Caco-2 (cell line): ENCODE measurements around the gene NUP160. TPM values are rescaled to one million over a fixed set of nuclear protein-coding genes. Genes with fewer than 3 reads are reported as not detected.
"Not testable (repeated sequence)": the region's sequence is repeated elsewhere in the genome, so short reads cannot be mapped to it uniquely, and the experiment has no call there.

ENCODE experiments used
- BruUV-seq: library from RNA; stranded (reverse); fragments of 400-500 nt; replicated peaks from 2 replicates; lab custom pipeline; 2021; lab: Mats Ljungman, UMichigan
- CTCF ChIA-PET: fragments of 300-600 bp; sonication (Branson Sonifier 250); formaldehyde crosslinking; loops from one replicate; lab custom pipeline; 2022; ENCODE audit warnings: antibody characterized with exemption; lab: Charles Lee
- POLR2A ChIA-PET: fragments of 300-600 bp; sonication (Branson Sonifier 250); formaldehyde crosslinking; loops from one replicate; lab custom pipeline; 2022; ENCODE audit warnings: antibody characterized with exemption; lab: Charles Lee
- DNase-seq, 2 experiments: peaks; one replicate each; pipeline versions ENCODE4 v3.0.0 to v3.0.0-alpha.2; 2020 to 2022
- H3K27me3 ChIP-seq: replicated peaks from 2 replicates; pipeline ENCODE4 v1.6.0; 2011; ENCODE audit warnings: low read length; ENCODE audit not compliant: control insufficient read depth, insufficient read depth
- H3K36me3 ChIP-seq: 2 replicates; pipeline ENCODE4 v1.5.1; 2011; ENCODE audit warnings: low read length; ENCODE audit not compliant: control insufficient read depth, insufficient read depth
- H3K4me1 ChIP-seq: fragments of 250-450 bp; sonication (Bioruptor Pico); 2 replicates; pipeline ENCODE4 v1.5.1; 2020; ENCODE audit warnings: mild to moderate bottlenecking
- H3K4me3 ChIP-seq: 2 replicates; pipeline ENCODE4 v1.5.1; 2011; ENCODE audit warnings: low read depth, mild to moderate bottlenecking, control low read depth, low read length
- H3K9me3 ChIP-seq: fragments of 250-450 bp; sonication (Bioruptor Pico); 2 replicates; pipeline ENCODE4 v1.5.1; 2020; ENCODE audit warnings: mild to moderate bottlenecking, moderate library complexity
- H3K27ac Mint-ChIP-seq: one replicate; pipeline ENCODE4 v1.8.0; 2022; ENCODE audit warnings: mixed read lengths; ENCODE audit not compliant: unreplicated experiment
- H3K27me3 Mint-ChIP-seq: one replicate; pipeline ENCODE4 v1.8.0; 2022; ENCODE audit warnings: mixed read lengths; ENCODE audit not compliant: insufficient read depth, unreplicated experiment
- H3K36me3 Mint-ChIP-seq: one replicate; pipeline ENCODE4 v1.8.0; 2022; ENCODE audit warnings: mild to moderate bottlenecking, mixed read lengths; ENCODE audit not compliant: insufficient read depth, unreplicated experiment
- H3K4me1 Mint-ChIP-seq: one replicate; pipeline ENCODE4 v1.8.0; 2022; ENCODE audit warnings: low read depth, mixed read lengths; ENCODE audit not compliant: unreplicated experiment
- H3K4me3 Mint-ChIP-seq: one replicate; pipeline ENCODE4 v1.8.0; 2022; ENCODE audit warnings: mild to moderate bottlenecking, moderate library complexity, mixed read lengths; ENCODE audit not compliant: unreplicated experiment
- H3K9me3 Mint-ChIP-seq: one replicate; pipeline ENCODE4 v1.8.0; 2022; ENCODE audit warnings: mixed read lengths; ENCODE audit not compliant: unreplicated experiment
- CTCF ChIP-seq, 2 experiments: fragments of 200-600 bp in 1 of 2; IDR thresholded peaks; 1 replicate in 1 of 2; 2 replicates in 1 of 2; pipeline versions ENCODE4 v1.5.1 to v1.8.0; 2011 to 2022; ENCODE audit warnings: antibody characterized with exemption in 1 of 2, control low read depth in 1 of 2, inconsistent platforms in 1 of 2, low read depth in 1 of 2, low read length in 1 of 2, mild to moderate bottlenecking in 1 of 2, moderate library complexity in 1 of 2; ENCODE audit not compliant: insufficient read depth in 1 of 2, severe bottlenecking in 1 of 2, unreplicated experiment in 1 of 2
- intact Hi-C: fragments of 100-400 bp; cut with micrococcal nuclease; formaldehyde crosslinking; loops from one replicate; pipeline ENCODE4 v1.10.0; 2022; ENCODE audit not compliant: unreplicated experiment
- total RNA-seq: library from RNA; stranded (reverse); gene quantifications from 2 replicates; pipeline ENCODE4 v1.2.3, GENCODE V29; 2022

The NUP160 gene
- total RNA-seq, 1 experiment from 2014 or later: 72.9 TPM

- Mint-ChIP-seq H3K27ac (no peak overlapping the region), H3K4me3 (no peak overlapping the region), H3K27me3 (no peaks in the 10 kb centered on the region), H3K4me1 (no peaks in the 10 kb centered on the region), H3K9me3 (no peaks in the 10 kb centered on the region), H3K36me3 (peaks cover 86% of the 10 kb centered on the region)
- H3K4me1 ChIP-seq: no peaks in the 10 kb centered on the region
- DNase-seq: no peak
- no peak overlapping the region for H3K4me3 ChIP-seq
- H3K27me3 ChIP-seq: no peaks in the 10 kb centered on the region
- TF ChIP-seq CTCF (IDR thresholded peaks at IDR 0.05; ENCODE audit: insufficient read depth in 1 of 2, low read depth in 1 of 2, low read length in 1 of 2, severe bottlenecking in 1 of 2, unreplicated experiment in 1 of 2): no peak
- ChIA-PET POLR2A (no interaction called here), CTCF (no interaction called here)
- no peaks in the 10 kb centered on the region for H3K9me3 ChIP-seq
- intact Hi-C loops: no loop called here
- peaks cover 3% of the 10 kb centered on the region for H3K36me3 ChIP-seq
- BruUV-seq: no TSS peak
These were observed 50.5 kb downstream of the NUP160 start for GRCh38 chr11:47797633-47798032.

- Mint-ChIP-seq H3K36me3 (peaks cover 93% of the 10 kb centered on the region), H3K27ac (no peak overlapping the region), H3K4me3 (no peak overlapping the region), H3K9me3 (no peaks in the 10 kb centered on the region), H3K27me3 (no peaks in the 10 kb centered on the region), H3K4me1 (no peaks in the 10 kb centered on the region)
- Histone ChIP-seq H3K36me3 (no peaks in the 10 kb centered on the region; the same call in 1 of the 2 replicates), H3K27me3 (no peaks in the 10 kb centered on the region), H3K9me3 (no peaks in the 10 kb centered on the region), H3K4me3 (no peak overlapping the region), H3K4me1 (no peaks in the 10 kb centered on the region)
- ChIA-PET POLR2A (no interaction called here), CTCF (interaction anchor here (0.5 kb wide), 1 partner anchor 529 kb away, joined by 4 read pairs; no protein-coding TSS in a partner anchor)
- intact Hi-C loops: no loop called here
- no peak for TF ChIP-seq CTCF (IDR thresholded peaks at IDR 0.05; ENCODE audit: insufficient read depth in 1 of 2, low read depth in 1 of 2, low read length in 1 of 2, severe bottlenecking in 1 of 2, unreplicated experiment in 1 of 2)
- BruUV-seq: no TSS peak
- DNase-seq: no peak
These were observed 56.2 kb downstream of the NUP160 start for GRCh38 chr11:47791774-47792430.

GRCh38 chr11:47790017-47790416 is 58.1 kb downstream of the NUP160 start:
- DNase-seq, H3K4me1 Mint-ChIP-seq, H3K27me3 ChIP-seq, H3K9me3 Mint-ChIP-seq, H3K36me3 ChIP-seq, H3K4me3 Mint-ChIP-seq, CTCF ChIA-PET, H3K27me3 Mint-ChIP-seq, H3K4me1 ChIP-seq, H3K4me3 ChIP-seq, POLR2A ChIA-PET, intact Hi-C loops, H3K27ac Mint-ChIP-seq, BruUV-seq, H3K9me3 ChIP-seq: not testable (repeated sequence)
- peaks cover 95% of the 10 kb centered on the region for H3K36me3 Mint-ChIP-seq
